HG03064 (cell line): Measurements from ENCODE around the gene AHRR.

Experiments used
- ATAC-seq: cut with Tn5 transposase; IDR thresholded peaks from one replicate; pipeline ENCODE4 v1.9.1; 2021; ENCODE audit warnings: low read depth; ENCODE audit not compliant: unreplicated experiment

The AHRR gene

GRCh38 chr5:435961-436640 lies 114.6 kb downstream of the AHRR start:
- ATAC-seq = no peak

GRCh38 chr5:436641-436975 lies 115.1 kb downstream of the AHRR start:
- no peak for ATAC-seq

GRCh38 chr5:437281-437771 lies 115.8 kb downstream of the AHRR start:
- no peak for ATAC-seq

- no peak for ATAC-seq
Measured at GRCh38 chr5:438481-438981, 117.0 kb downstream of the AHRR start.

GRCh38 chr5:439181-439580 lies 117.7 kb downstream of the AHRR start:
- no peak for ATAC-seq

- ATAC-seq = no peak
Measured at GRCh38 chr5:439636-440035, 118.1 kb downstream of the AHRR start.

- no peak for ATAC-seq
Measured at GRCh38 chr5:440401-441201, 119.1 kb downstream of the AHRR start.

- ATAC-seq = no peak
Measured at GRCh38 chr5:441996-442334, 120.5 kb downstream of the AHRR start.

- ATAC-seq = peak; percentile 71
Measured at GRCh38 chr5:442335-443238, 121.1 kb downstream of the AHRR start, which contains the start of gene EXOC3. Gene EXOC3, plus strand, starts transcription at chr5:443176. Its CDS starts 3,030 bp downstream, at chr5:446206.

- ATAC-seq = peak; percentile 19
Measured at GRCh38 chr5:443239-444151, 122.0 kb downstream of the AHRR start.

- no peak for ATAC-seq
Measured at GRCh38 chr5:444226-444625, 122.7 kb downstream of the AHRR start.

GRCh38 chr5:445591-445990 lies 124.1 kb downstream of the AHRR start:
- ATAC-seq = no peak

GRCh38 chr5:446066-446882 lies 124.8 kb downstream of the AHRR start:
- ATAC-seq = no peak

GRCh38 chr5:446883-447263 lies 125.4 kb downstream of the AHRR start:
- ATAC-seq = no peak

- ATAC-seq = no peak
Measured at GRCh38 chr5:447501-447900, 126.0 kb downstream of the AHRR start.

- no peak for ATAC-seq
Measured at GRCh38 chr5:448061-448765, 126.7 kb downstream of the AHRR start.

- ATAC-seq = no peak
Measured at GRCh38 chr5:448766-449090, 127.2 kb downstream of the AHRR start.

- no peak for ATAC-seq
Measured at GRCh38 chr5:449151-449550, 127.6 kb downstream of the AHRR start.
